H9 (cell line): ENCODE results near the gene C10orf62. TPM values are rescaled to one million over a fixed set of nuclear protein-coding genes. Genes with fewer than 3 reads are reported as not detected.

Experiments used
- DNase-seq: peaks from one replicate; pipeline ENCODE4 v3.0.0-alpha.2; 2017
- H2AFZ ChIP-seq: one replicate; pipeline ENCODE4 v1.6.1; 2013; ENCODE audit warnings: mild to moderate bottlenecking, low read length, control low read depth, moderate library complexity
- H2AK5ac ChIP-seq: 2 replicates; pipeline ENCODE4 v1.6.1; 2013; ENCODE audit warnings: low read length, control low read depth, mixed read lengths; ENCODE audit not compliant: insufficient read length
- H2BK120ac ChIP-seq: one replicate; pipeline ENCODE4 v1.6.1; 2013; ENCODE audit warnings: low read depth, mild to moderate bottlenecking, low read length, control low read depth, inconsistent platforms; ENCODE audit not compliant: poor library complexity, severe bottlenecking
- H2BK12ac ChIP-seq: 2 replicates; pipeline ENCODE4 v1.6.1; 2013; ENCODE audit warnings: low read length, control low read depth, mixed read lengths, low read depth; ENCODE audit not compliant: insufficient read length
- H2BK15ac ChIP-seq: 2 replicates; pipeline ENCODE4 v1.6.1; 2013; ENCODE audit warnings: low read depth, low read length, control low read depth
- H2BK20ac ChIP-seq: one replicate; pipeline ENCODE4 v1.6.1; 2013; ENCODE audit warnings: low read depth, mild to moderate bottlenecking, low read length, control low read depth, inconsistent platforms; ENCODE audit not compliant: poor library complexity, severe bottlenecking
- H2BK5ac ChIP-seq: 2 replicates; pipeline ENCODE4 v1.6.1; 2013; ENCODE audit warnings: low read length, control low read depth, mixed read lengths; ENCODE audit not compliant: insufficient read length
- H3K14ac ChIP-seq: 2 replicates; pipeline ENCODE4 v1.6.1; 2013; ENCODE audit warnings: low read length, control low read depth; ENCODE audit not compliant: insufficient read depth
- H3K18ac ChIP-seq: 2 replicates; pipeline ENCODE4 v1.6.1; 2013; ENCODE audit warnings: low read depth, mild to moderate bottlenecking, mixed read lengths, low read length, control low read depth; ENCODE audit not compliant: insufficient read length
- H3K23ac ChIP-seq: 2 replicates; pipeline ENCODE4 v1.6.1; 2013; ENCODE audit warnings: low read length, control low read depth, mixed read lengths, low read depth; ENCODE audit not compliant: insufficient read length
- H3K23me2 ChIP-seq: 2 replicates; pipeline ENCODE4 v1.6.1; 2013; ENCODE audit warnings: low read depth, mild to moderate bottlenecking, mixed read lengths, low read length, control low read depth; ENCODE audit not compliant: insufficient read length, poor library complexity, severe bottlenecking
- H3K27ac ChIP-seq: 2 replicates; pipeline ENCODE4 v1.5.1; 2013; ENCODE audit warnings: low read length, control low read depth, mixed read lengths, low read depth; ENCODE audit not compliant: insufficient read length
- H3K27me3 ChIP-seq: 2 replicates; pipeline ENCODE4 v1.6.1; 2013; ENCODE audit warnings: low read length, control low read depth, inconsistent platforms; ENCODE audit not compliant: insufficient read depth
- H3K4ac ChIP-seq: 2 replicates; pipeline ENCODE4 v1.6.1; 2013; ENCODE audit warnings: low read depth, mild to moderate bottlenecking, control low read depth, inconsistent platforms, low read length, moderate library complexity
- H3K4me1 ChIP-seq: 2 replicates; pipeline ENCODE4 v1.6.1; 2013; ENCODE audit warnings: low read length, control low read depth, inconsistent platforms; ENCODE audit not compliant: insufficient read depth
- H3K4me2 ChIP-seq: 2 replicates; pipeline ENCODE4 v1.6.1; 2013; ENCODE audit warnings: low read length, control low read depth, mixed read lengths; ENCODE audit not compliant: insufficient read length, insufficient read depth
- H3K56ac ChIP-seq: 2 replicates; pipeline ENCODE4 v1.6.1; 2013; ENCODE audit warnings: low read depth, mild to moderate bottlenecking, mixed read lengths, low read length, control low read depth; ENCODE audit not compliant: insufficient read length
- H3K79me1 ChIP-seq: 2 replicates; pipeline ENCODE4 v1.6.1; 2013; ENCODE audit warnings: low read depth, mild to moderate bottlenecking, moderate library complexity, low read length, control low read depth, inconsistent platforms; ENCODE audit not compliant: insufficient read depth, poor library complexity, severe bottlenecking
- H3K79me2 ChIP-seq: 2 replicates; pipeline ENCODE4 v1.6.1; 2013; ENCODE audit warnings: low read length, control low read depth, inconsistent platforms; ENCODE audit not compliant: insufficient read depth
- H3K9ac ChIP-seq: 2 replicates; pipeline ENCODE4 v1.6.1; 2013; ENCODE audit warnings: low read length, control low read depth, mixed read lengths; ENCODE audit not compliant: insufficient read length; ENCODE audit errors: extremely low read depth
- H3K9me3 ChIP-seq: one replicate; pipeline ENCODE4 v1.6.1; 2013; ENCODE audit warnings: low read depth, low read length, inconsistent platforms; ENCODE audit not compliant: control insufficient read depth
- H3T11ph ChIP-seq: one replicate; pipeline ENCODE4 v1.6.1; 2013; ENCODE audit warnings: mild to moderate bottlenecking, low read length, control low read depth, inconsistent platforms
- H4K20me1 ChIP-seq: one replicate; pipeline ENCODE4 v1.6.1; 2013; ENCODE audit not compliant: control insufficient read depth, insufficient read length, insufficient read depth
- H4K5ac ChIP-seq: 2 replicates; pipeline ENCODE4 v1.6.1; 2013; ENCODE audit warnings: low read depth, mild to moderate bottlenecking, mixed read lengths, low read length, control low read depth; ENCODE audit not compliant: insufficient read length
- H4K8ac ChIP-seq: replicated peaks from 2 replicates; pipeline ENCODE4 v1.6.1; 2013; ENCODE audit warnings: low read length, control low read depth, mixed read lengths, low read depth; ENCODE audit not compliant: insufficient read length
- H4K91ac ChIP-seq: 2 replicates; pipeline ENCODE4 v1.6.1; 2013; ENCODE audit warnings: low read depth, mild to moderate bottlenecking, moderate library complexity, mixed read lengths, low read length, control low read depth; ENCODE audit not compliant: insufficient read length
- H3K27ac Mint-ChIP-seq, 3 experiments: 2 replicates in 2 of 3; 3 replicates in 1 of 3; pipeline ENCODE4 v1.8.0; 2020 to 2021; ENCODE audit warnings: mixed read lengths in 3 of 3, mild to moderate bottlenecking in 1 of 3, moderate library complexity in 1 of 3
- H3K27me3 Mint-ChIP-seq: 2 replicates; pipeline ENCODE4 v1.8.0; 2021; ENCODE audit warnings: low read depth, mild to moderate bottlenecking, moderate library complexity, mixed read lengths
- H3K36me3 Mint-ChIP-seq, 3 experiments: 2 replicates in 2 of 3; 3 replicates in 1 of 3; pipeline ENCODE4 v1.8.0; 2020 to 2021; ENCODE audit warnings: low read depth in 3 of 3, mixed read lengths in 3 of 3; ENCODE audit not compliant: insufficient read depth in 1 of 3
- H3K4me1 Mint-ChIP-seq, 2 experiments: 2 replicates each; pipeline ENCODE4 v1.8.0; 2020; ENCODE audit warnings: mixed read lengths in 2 of 2
- H3K4me3 Mint-ChIP-seq, 2 experiments: 2 replicates in 1 of 2; 3 replicates in 1 of 2; pipeline ENCODE4 v1.8.0; 2020 to 2021; ENCODE audit warnings: mild to moderate bottlenecking in 2 of 2, mixed read lengths in 2 of 2, moderate library complexity in 1 of 2
- H3K9me3 Mint-ChIP-seq, 2 experiments: 2 replicates in 1 of 2; 3 replicates in 1 of 2; pipeline ENCODE4 v1.8.0; 2020; ENCODE audit warnings: mild to moderate bottlenecking in 2 of 2, mixed read lengths in 2 of 2, moderate library complexity in 1 of 2
- WGBS: extraction: QIAGEN DNeasy Blood & Tissue Kit; methylation state at CpG from one replicate; pipeline ENCODE4 v1.1.7; 2013; ENCODE audit warnings: missing lambda C conversion rate, low lambda C conversion rate, mixed read lengths; ENCODE audit not compliant: insufficient read length; ENCODE audit errors: extremely low coverage; 5-methylcytosine and 5-hydroxymethylcytosine counted together
- total RNA-seq: library from RNA; stranded (reverse); gene quantifications from 2 replicates; pipeline ENCODE4 v1.2.1, GENCODE V29; 2021
- TF ChIP-seq, protein P1 (sequence below): fragments of 200-600 bp; sonication (generic); conservative IDR thresholded peaks from 3 replicates; pipeline ENCODE4 v1.8.0; 2021; ENCODE audit warnings: antibody characterized with exemption, mild to moderate bottlenecking

The C10orf62 gene
- total RNA-seq, 1 experiment from 2014 or later = 0.31 TPM

DNA sequence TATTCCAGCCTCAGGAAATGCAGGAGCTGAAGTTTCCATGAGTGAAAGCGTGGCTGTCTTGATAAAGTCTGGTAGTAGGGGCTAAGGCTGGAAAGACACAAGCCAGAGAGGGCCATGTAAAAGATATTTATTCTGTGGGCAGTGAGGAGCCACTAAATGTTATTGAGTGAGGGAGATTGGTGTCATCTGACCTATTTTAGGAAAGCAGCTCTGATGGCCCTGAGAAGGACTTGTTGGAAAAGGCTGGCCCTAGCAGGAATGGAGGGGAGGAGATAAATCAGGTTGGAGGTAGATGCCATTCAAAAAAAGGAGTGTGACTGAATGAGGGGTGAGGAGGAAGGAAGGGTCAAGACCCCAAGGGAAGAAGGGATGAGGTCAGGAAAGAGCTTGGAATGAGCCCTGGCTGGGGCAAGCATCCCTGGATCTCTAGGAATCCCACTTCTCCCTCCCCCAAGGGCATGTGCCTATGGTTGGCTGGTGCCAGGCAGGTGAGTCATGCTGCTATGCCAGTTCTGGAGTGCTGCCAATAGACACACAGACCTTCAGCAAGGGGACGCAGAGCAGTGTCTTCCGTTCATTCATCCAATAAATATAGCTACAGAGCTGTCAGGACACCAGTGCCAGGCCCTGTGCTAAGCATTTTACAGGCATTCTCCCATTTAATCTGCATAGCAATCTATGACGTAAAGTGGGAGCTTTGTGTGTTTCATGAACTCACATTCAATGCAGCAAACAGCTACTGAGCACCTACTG lies 15.0 kb upstream of the C10orf62 start:
- no CpG with 5 or more reads among the region's 4 CpGs for WGBS
- Histone ChIP-seq H2AFZ (no peak overlapping the region), H4K8ac (no peak overlapping the region), H3K14ac (no peak overlapping the region), H3K18ac (no peak overlapping the region), H4K5ac (no peak overlapping the region), H3K4me1 (no peaks in the 10 kb centered on the region), H3K4ac (no peak overlapping the region), H2BK12ac (no peak overlapping the region), H3K27me3 (no peaks in the 10 kb centered on the region), H4K91ac (no peak overlapping the region), H2BK120ac (no peak overlapping the region), H2BK5ac (no peak overlapping the region), H3K79me1 (no peaks in the 10 kb centered on the region), H3K23ac (no peak overlapping the region), H3K27ac (no peak overlapping the region), H3K9ac (no peak overlapping the region), H3K4me2 (no peak overlapping the region), H3K9me3 (no peaks in the 10 kb centered on the region), H4K20me1 (no peaks in the 10 kb centered on the region), H2AK5ac (no peak overlapping the region), H2BK20ac (no peak overlapping the region), H3K23me2 (no peaks in the 10 kb centered on the region), H2BK15ac (no peak overlapping the region), H3K56ac (no peak overlapping the region), H3K79me2 (no peaks in the 10 kb centered on the region), H3T11ph (no peak overlapping the region)
- no peaks in the 10 kb centered on the region for H3K9me3 Mint-ChIP-seq
- DNase-seq = peak; percentile 62
- no peaks in the 10 kb centered on the region for H3K27me3 Mint-ChIP-seq
- TF ChIP-seq, protein P1, sequence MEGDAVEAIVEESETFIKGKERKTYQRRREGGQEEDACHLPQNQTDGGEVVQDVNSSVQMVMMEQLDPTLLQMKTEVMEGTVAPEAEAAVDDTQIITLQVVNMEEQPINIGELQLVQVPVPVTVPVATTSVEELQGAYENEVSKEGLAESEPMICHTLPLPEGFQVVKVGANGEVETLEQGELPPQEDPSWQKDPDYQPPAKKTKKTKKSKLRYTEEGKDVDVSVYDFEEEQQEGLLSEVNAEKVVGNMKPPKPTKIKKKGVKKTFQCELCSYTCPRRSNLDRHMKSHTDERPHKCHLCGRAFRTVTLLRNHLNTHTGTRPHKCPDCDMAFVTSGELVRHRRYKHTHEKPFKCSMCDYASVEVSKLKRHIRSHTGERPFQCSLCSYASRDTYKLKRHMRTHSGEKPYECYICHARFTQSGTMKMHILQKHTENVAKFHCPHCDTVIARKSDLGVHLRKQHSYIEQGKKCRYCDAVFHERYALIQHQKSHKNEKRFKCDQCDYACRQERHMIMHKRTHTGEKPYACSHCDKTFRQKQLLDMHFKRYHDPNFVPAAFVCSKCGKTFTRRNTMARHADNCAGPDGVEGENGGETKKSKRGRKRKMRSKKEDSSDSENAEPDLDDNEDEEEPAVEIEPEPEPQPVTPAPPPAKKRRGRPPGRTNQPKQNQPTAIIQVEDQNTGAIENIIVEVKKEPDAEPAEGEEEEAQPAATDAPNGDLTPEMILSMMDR = no peak
- H3K27ac Mint-ChIP-seq = peak overlapping the region in 1 of 3 experiments; percentile 30; a peak in 1 of 7 replicates
- H3K4me3 Mint-ChIP-seq = no peak overlapping the region
- peaks cover 11 to 13% of the 10 kb centered on the region in 2 experiments for H3K4me1 Mint-ChIP-seq
- peaks cover 0 to 8% (median 0%) of the 10 kb centered on the region in 3 experiments; a peak in 3 of 7 replicates for H3K36me3 Mint-ChIP-seq
